ENCODE measurements around the gene ZFHX3. TPM values are rescaled to one million over a fixed set of nuclear protein-coding genes. Genes with fewer than 3 reads are reported as not detected.

ZFHX3 gene
- total RNA-seq, 2 donors from 2014 or later, result 0.79 to 2.2 TPM

DNA sequence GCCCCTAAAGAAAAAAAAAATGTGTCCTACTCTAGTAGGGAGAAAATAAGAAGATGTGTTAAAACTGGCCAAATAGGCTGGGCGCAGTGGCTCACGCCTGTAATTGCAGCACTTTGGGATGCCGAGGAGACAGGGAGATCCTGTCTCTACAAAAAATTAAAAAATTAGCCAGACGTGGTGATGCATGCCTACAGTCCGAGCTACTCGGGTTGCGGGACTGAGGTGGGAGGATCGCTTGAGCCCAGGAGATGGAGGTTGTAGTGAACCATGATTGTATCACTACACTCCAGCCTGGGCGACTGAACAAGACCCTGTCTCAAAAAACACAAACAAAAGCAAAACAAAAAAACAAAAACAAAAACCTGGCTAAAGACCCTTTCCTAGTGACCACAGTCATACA lies 15.9 kb downstream of the ZFHX3 start:
- Histone ChIP-seq H3K4me1 (ENCODE audit: control insufficient read depth, insufficient read depth, low read length) (peaks cover 27% of the 10 kb centered on the region), H3K36me3 (ENCODE audit: control insufficient read depth, insufficient read depth, low read length) (no peaks in the 10 kb centered on the region), H3K27ac (ENCODE audit: low read depth, low read length) (no peak overlapping the region), H3K9me3 (ENCODE audit: control insufficient read depth, low read length) (no peaks in the 10 kb centered on the region), H3K27me3 (ENCODE audit: control insufficient read depth, insufficient read depth, low read length, poor library complexity, severe bottlenecking) (peaks cover 98% of the 10 kb centered on the region), H3K9ac (ENCODE audit: extremely low read depth, low read length, poor library complexity, severe bottlenecking) (no peak overlapping the region), H3K4me3 (ENCODE audit: low read length) (peak overlapping the region; percentile 9)
- peak; percentile 25 for DNase-seq
- Mint-ChIP-seq H3K9me3 (no peaks in the 10 kb centered on the region), H3K27ac (no peak overlapping the region), H3K27me3 (ENCODE audit: insufficient read depth) (peaks cover 99% of the 10 kb centered on the region), H3K4me1 (peaks cover 69% of the 10 kb centered on the region), H3K4me3 (no peak overlapping the region), H3K36me3 (ENCODE audit: low read depth) (no peaks in the 10 kb centered on the region)
- TF ChIP-seq, protein P1, sequence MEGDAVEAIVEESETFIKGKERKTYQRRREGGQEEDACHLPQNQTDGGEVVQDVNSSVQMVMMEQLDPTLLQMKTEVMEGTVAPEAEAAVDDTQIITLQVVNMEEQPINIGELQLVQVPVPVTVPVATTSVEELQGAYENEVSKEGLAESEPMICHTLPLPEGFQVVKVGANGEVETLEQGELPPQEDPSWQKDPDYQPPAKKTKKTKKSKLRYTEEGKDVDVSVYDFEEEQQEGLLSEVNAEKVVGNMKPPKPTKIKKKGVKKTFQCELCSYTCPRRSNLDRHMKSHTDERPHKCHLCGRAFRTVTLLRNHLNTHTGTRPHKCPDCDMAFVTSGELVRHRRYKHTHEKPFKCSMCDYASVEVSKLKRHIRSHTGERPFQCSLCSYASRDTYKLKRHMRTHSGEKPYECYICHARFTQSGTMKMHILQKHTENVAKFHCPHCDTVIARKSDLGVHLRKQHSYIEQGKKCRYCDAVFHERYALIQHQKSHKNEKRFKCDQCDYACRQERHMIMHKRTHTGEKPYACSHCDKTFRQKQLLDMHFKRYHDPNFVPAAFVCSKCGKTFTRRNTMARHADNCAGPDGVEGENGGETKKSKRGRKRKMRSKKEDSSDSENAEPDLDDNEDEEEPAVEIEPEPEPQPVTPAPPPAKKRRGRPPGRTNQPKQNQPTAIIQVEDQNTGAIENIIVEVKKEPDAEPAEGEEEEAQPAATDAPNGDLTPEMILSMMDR (conservative IDR thresholded peaks at IDR 0.05), result no peak
- 23 to 32% methylated on average over 4 to 9 of the region's 9 CpGs for WGBS, 2 experiments (ENCODE audit: insufficient coverage in 1 of 2, insufficient read length in 1 of 2)

DNA sequence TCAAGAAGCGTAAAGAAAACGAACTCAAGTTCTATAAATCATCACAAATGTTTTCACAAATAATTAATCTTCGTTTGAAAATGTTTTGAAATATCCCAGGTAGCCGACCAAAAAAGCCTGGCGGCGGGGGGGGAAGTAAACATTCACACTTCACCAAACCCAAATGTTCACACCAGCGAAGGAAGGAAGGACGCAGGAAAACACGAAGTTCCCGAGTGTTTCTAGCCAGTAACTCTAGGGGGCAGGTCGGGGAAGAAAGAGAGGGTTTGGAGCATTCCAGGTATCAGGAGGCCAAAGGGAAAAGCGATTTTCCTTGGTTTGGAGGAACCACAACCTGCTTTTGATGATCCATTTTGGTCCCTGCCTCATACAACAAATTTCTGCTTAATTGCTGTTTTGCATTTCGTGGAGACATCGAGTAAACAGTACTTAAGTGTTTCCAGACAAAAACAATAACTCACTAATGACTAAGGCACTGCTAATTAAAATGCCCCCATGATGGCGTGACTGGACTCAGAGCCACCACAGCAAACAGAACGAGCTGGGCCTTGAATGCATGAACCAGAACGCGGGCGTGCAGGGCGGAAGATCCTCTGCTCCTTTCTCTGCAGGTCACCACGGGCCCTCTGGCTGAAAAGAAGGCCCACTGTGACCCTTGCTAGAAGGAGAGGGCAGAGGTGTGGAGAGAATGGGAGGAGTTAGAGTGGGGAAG lies 16.6 kb downstream of the ZFHX3 start:
- no peak overlapping the region for H3K9ac ChIP-seq (ENCODE audit: extremely low read depth, low read length, poor library complexity, severe bottlenecking)
- H3K9me3 ChIP-seq (ENCODE audit: control insufficient read depth, low read length), result no peaks in the 10 kb centered on the region
- no peaks in the 10 kb centered on the region for H3K36me3 ChIP-seq (ENCODE audit: control insufficient read depth, insufficient read depth, low read length)
- Mint-ChIP-seq H3K36me3 (ENCODE audit: low read depth) (no peaks in the 10 kb centered on the region), H3K27ac (no peak overlapping the region), H3K4me3 (no peak overlapping the region), H3K4me1 (peaks cover 64% of the 10 kb centered on the region), H3K9me3 (no peaks in the 10 kb centered on the region), H3K27me3 (ENCODE audit: insufficient read depth) (peaks cover 99% of the 10 kb centered on the region)
- 16% methylated on average over 13 to 21 of the region's 21 CpGs for WGBS, 2 experiments (ENCODE audit: insufficient coverage in 1 of 2, insufficient read length in 1 of 2)
- DNase-seq, result peak; percentile 53
- TF ChIP-seq, protein P1 (conservative IDR thresholded peaks at IDR 0.05), result peak; percentile 61
- H3K27ac ChIP-seq (ENCODE audit: low read depth, low read length), result no peak overlapping the region
- peaks cover 98% of the 10 kb centered on the region for H3K27me3 ChIP-seq (ENCODE audit: control insufficient read depth, insufficient read depth, low read length, poor library complexity, severe bottlenecking)
- H3K4me3 ChIP-seq (ENCODE audit: low read length), result no peak overlapping the region
- peaks cover 23% of the 10 kb centered on the region for H3K4me1 ChIP-seq (ENCODE audit: control insufficient read depth, insufficient read depth, low read length)

DNA sequence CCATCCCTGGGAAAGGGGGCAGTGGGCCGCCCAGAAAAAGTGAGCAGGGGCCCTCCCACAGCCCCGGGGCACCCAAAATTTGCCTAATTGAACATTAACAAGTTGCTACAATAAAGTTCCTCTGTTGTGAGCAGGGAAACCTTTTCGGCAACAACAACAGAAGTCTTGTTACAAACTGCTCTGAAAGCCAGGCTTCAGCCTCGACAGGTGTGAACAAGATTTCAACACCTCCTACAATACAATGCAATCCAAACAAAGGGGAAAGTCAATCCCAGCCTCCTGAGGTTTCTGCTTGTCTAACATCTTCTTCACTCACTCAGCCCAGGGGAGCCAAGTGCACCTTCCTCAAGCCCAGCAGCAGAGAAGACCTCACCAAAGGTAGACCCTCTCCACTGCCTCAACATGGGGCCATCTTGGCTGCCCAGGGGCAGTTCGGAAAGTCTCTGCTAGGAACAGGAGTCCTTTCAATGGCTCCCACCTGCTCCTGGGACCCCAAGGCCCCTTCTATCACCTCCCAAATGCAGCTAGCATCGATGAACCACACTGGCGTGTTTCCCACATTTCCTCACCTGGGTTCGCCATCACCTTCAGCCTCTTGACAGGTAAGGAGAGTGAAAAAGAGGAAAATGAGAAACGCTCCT lies 19.1 kb downstream of the ZFHX3 start:
- Histone ChIP-seq H3K4me3 (ENCODE audit: low read length) (no peak overlapping the region), H3K27me3 (ENCODE audit: control insufficient read depth, insufficient read depth, low read length, poor library complexity, severe bottlenecking) (peaks cover 96% of the 10 kb centered on the region), H3K36me3 (ENCODE audit: control insufficient read depth, insufficient read depth, low read length) (no peaks in the 10 kb centered on the region), H3K9me3 (ENCODE audit: control insufficient read depth, low read length) (no peaks in the 10 kb centered on the region), H3K4me1 (ENCODE audit: control insufficient read depth, insufficient read depth, low read length) (peaks cover 23% of the 10 kb centered on the region), H3K9ac (ENCODE audit: extremely low read depth, low read length, poor library complexity, severe bottlenecking) (no peak overlapping the region), H3K27ac (ENCODE audit: low read depth, low read length) (no peak overlapping the region)
- Mint-ChIP-seq H3K4me1 (peaks cover 48% of the 10 kb centered on the region), H3K36me3 (ENCODE audit: low read depth) (no peaks in the 10 kb centered on the region), H3K4me3 (no peak overlapping the region), H3K27ac (no peak overlapping the region), H3K9me3 (no peaks in the 10 kb centered on the region), H3K27me3 (ENCODE audit: insufficient read depth) (peaks cover 99% of the 10 kb centered on the region)
- peak; percentile 64 for DNase-seq
- 33 to 70% methylated on average over 1 to 9 of the region's 9 CpGs for WGBS, 2 experiments (ENCODE audit: insufficient coverage in 1 of 2, insufficient read length in 1 of 2)
- TF ChIP-seq, protein P1 (conservative IDR thresholded peaks at IDR 0.05), result no peak
